DMS53 (cell line): ENCODE data around the gene CD28.
A peak's percentile ranks its signal among the peaks of the same experiment; 100 is the strongest.

Source experiments
- DNase-seq: peaks from one replicate; lab custom pipeline; 2025; lab: John Stamatoyannopoulos, UW

The CD28 gene

GRCh38 chr2:203718087-203718486, 11.6 kb downstream of the CD28 start:
- no peak for DNase-seq

- no peak for DNase-seq
Observed at GRCh38 chr2:203719456-203720410, 13.3 kb downstream of the CD28 start.

- no peak for DNase-seq
Observed at GRCh38 chr2:203720915-203721672, 14.7 kb downstream of the CD28 start.

- no peak for DNase-seq
Observed at GRCh38 chr2:203721781-203722300, 15.4 kb downstream of the CD28 start.

GRCh38 chr2:203722411-203722810, 16.0 kb downstream of the CD28 start:
- DNase-seq, result no peak

- DNase-seq, result no peak
Observed at GRCh38 chr2:203728321-203728720, 21.9 kb downstream of the CD28 start.

GRCh38 chr2:203730076-203730729, 23.8 kb downstream of the CD28 start:
- no peak for DNase-seq

GRCh38 chr2:203730883-203731282, 24.4 kb downstream of the CD28 start:
- no peak for DNase-seq

- DNase-seq, result peak; percentile 81
Observed at GRCh38 chr2:203732092-203732952, 25.9 kb downstream of the CD28 start.

GRCh38 chr2:203732953-203733510, 26.6 kb downstream of the CD28 start:
- no peak for DNase-seq

- DNase-seq, result no peak
Observed at GRCh38 chr2:203733684-203734083, 27.2 kb downstream of the CD28 start.

GRCh38 chr2:203734276-203734983, 28.0 kb downstream of the CD28 start:
- DNase-seq, result no peak

GRCh38 chr2:203737360-203737759, 30.9 kb downstream of the CD28 start:
- DNase-seq, result no peak

- no peak for DNase-seq
Observed at GRCh38 chr2:203739351-203739750, 32.9 kb downstream of the CD28 start.

GRCh38 chr2:203740871-203741281, 34.4 kb downstream of the CD28 start:
- no peak for DNase-seq

- no peak for DNase-seq
Observed at GRCh38 chr2:203741566-203741965, 35.1 kb downstream of the CD28 start.

- no peak for DNase-seq
Observed at GRCh38 chr2:203743441-203743981, 37.1 kb downstream of the CD28 start.

- DNase-seq, result no peak
Observed at GRCh38 chr2:203744091-203744490, 37.7 kb downstream of the CD28 start.

GRCh38 chr2:203745267-203745666, 38.8 kb downstream of the CD28 start:
- DNase-seq, result no peak
